NCI-H1694 (cell line): ENCODE measurements around the gene GSTM2.
"Not testable (repeated sequence)": the region's sequence is repeated elsewhere in the genome, so short reads cannot be mapped to it uniquely, and the experiment has no call there.

Experiments
- DNase-seq: peaks from one replicate; lab custom pipeline; 2025; lab: John Stamatoyannopoulos, UW

Gene GSTM2

GRCh38 chr1:109644670-109645069 lies 23.2 kb upstream of the GSTM2 start:
- no peak for DNase-seq

DNA sequence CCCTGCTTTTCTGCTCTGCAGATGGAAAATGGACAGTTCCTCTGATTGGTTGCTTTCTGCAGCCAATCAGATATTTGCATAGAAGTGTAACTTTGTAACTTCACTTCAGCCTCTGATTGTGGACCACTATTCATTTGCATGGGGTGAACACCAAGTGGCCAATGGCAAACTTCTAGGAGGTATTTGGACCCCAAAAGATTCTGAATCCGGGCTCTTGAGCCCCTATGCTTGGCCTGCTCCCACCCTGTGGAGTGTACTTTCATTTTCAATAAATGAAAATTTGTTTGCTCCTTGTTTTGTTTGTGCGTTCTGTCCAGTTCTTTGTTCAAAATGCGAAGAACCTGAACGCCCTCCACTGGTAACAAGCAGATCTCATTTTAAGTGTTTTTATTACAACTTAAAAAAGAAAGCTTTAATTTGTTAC lies 18.4 kb upstream of the GSTM2 start:
- peak; percentile 27 for DNase-seq

GRCh38 chr1:109650609-109651008 lies 17.2 kb upstream of the GSTM2 start:
- DNase-seq = no peak

GRCh38 chr1:109652402-109652801 lies 15.5 kb upstream of the GSTM2 start:
- no peak for DNase-seq

- DNase-seq = no peak
These were observed 14.6 kb upstream of the GSTM2 start for GRCh38 chr1:109653306-109653705.

GRCh38 chr1:109654519-109654918 lies 13.3 kb upstream of the GSTM2 start:
- DNase-seq = no peak

DNA sequence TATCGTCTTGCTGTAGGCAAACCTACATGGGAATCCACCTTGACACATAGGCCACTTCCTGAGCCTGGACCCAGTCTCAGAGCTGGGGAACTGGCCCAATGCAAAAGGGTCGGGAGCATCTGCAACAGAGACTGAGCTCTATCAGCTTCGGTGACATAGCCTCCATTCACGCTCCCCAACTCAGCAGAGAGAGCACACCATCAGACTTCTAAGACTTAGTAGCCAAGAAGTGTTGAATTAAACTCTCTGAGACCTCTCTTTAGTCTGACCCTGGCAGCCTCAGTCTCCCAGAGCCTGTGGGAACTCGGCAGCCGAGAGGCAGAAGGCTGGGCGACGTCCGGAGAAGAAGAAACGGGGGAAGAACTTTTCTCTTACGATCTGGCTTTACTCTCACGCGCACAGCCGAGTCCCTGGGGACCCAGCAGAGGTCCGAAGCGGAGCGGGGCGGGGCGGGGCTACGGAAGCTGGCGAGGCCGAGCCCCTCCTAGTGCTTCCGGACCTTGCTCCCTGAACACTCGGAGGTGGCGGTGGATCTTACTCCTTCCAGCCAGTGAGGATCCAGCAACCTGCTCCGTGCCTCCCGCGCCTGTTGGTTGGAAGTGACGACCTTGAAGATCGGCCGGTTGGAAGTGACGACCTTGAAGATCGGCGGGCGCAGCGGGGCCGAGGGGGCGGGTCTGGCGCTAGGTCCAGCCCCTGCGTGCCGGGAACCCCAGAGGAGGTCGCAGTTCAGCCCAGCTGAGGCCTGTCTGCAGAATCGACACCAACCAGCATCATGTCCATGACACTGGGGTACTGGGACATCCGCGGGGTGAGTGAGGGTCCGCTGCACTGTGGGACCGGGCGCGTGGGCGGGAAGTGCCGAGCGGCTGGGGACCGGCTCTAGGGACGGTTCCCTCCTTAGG lies 12.0 kb upstream of the GSTM2 start, which contains the start of gene GSTM4:
Gene GSTM4, plus strand, starts transcription at position 485 of the 905 bp plus-strand sequence. Its CDS starts 291 bp downstream, at position 776.
- no peak for DNase-seq

GRCh38 chr1:109657395-109657794 lies 10.5 kb upstream of the GSTM2 start:
- no peak for DNase-seq

- DNase-seq = no peak
These were observed 9.9 kb upstream of the GSTM2 start for GRCh38 chr1:109657970-109658369.

- no peak for DNase-seq
These were observed 9.3 kb upstream of the GSTM2 start for GRCh38 chr1:109658533-109659042.

DNA sequence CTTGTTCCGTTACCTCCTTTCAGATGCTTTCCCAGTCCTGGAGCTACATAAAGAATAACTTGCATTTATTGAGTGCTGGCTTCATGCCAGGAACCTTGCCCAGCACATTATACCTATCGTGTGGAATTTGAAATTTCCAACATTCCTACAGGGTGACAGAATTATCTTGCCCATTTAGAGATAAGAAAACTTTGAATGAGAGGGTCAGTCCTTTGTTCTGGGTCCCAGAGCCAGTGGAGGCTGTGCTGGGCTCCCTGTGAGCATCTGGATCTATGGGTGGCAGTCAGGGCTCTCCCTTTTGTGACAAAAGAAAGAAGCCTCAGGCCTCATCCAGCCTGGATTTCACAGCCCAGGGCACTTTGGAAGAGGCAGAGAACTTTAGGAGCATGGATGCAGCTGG lies 8.7 kb upstream of the GSTM2 start:
- DNase-seq = no peak

DNA sequence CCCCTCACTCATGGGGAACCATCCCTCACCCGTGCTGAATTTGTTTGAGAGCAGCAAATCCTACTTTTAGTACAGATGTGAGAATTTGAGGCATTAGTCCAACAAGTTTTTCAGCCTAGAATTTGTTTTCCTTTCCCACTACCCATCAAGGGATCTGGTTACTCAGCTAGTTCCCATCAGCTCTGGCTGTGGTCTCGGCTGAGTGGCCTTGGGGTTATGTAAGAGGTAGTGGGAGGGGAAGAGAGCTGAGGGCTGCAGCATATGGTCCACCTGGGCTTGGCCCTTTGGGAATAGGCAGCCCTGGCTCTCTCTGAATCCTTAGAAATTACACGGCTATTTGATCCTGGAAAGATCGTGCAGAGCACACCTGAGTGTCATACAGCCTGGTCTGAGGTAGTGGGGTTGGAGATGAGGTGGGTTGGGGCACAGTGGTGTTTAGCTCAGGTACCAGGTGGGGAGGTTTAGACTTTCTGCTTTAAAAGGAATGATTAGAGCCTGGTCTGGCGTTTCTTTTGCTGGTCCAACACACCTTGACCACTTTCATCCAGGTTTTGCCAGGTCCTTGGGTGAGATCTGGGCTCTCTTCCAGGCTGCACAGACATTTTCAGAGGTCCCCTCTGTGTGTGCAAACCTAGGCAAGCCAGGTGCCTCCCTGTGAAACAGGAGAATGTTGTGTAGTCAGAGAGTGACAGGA lies 7.7 kb upstream of the GSTM2 start:
- DNase-seq = peak; percentile 18

DNA sequence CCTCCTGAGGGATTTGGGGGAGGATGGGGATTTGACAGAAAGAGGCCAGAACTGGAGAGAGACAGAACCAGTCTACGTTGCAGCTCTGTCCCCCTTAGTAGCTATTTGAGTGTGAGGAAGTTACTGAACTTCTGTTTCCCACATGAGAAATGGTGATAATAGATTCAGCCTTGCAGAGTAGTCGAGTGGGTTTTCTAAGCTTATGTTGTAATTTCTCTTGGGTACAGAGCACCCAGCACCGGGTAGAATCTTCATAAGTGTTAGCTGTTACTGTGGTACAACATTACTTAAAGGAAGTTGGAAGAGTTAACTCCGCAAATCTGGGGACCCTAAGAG lies 7.2 kb upstream of the GSTM2 start:
- not testable (repeated sequence) for DNase-seq

DNA sequence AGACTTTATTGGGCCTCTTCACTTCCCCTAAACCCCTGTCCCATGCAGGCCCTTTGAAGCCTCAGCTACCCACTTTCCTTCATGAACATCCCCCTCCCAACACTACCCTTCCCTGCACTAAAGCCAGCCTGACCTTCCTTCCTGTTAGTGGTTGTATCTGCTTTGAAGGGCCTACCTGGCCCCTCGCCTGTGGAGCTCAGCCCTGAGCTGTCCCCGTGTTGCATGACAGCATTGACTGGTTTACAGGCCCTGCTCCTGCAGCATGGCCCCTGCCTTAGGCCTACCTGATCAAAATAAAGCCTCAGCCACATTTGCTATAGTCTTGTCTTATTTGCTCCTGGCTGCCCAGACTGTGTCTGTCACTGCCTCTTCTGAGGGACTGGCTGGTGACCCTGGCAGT lies 6.5 kb upstream of the GSTM2 start:
- no peak for DNase-seq

DNA sequence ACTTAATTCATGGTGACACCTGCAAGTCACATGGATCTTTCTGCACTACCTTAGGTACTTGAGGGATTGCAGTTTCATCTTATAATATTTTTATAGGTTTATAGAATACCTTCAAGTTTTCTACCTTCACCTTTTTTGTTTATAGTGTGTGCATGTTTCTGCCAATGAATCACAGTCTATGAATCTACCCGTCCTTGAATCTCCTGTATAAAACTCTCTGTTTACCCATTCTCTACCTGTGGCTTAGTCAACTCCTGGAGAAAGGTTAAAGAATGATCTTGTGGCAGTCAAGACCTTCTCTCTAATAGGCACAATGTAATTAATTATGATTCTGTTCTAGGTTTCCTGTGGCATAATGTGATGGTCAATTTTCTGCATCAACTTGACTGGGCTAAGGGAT lies 3.2 kb upstream of the GSTM2 start:
- DNase-seq = no peak

DNA sequence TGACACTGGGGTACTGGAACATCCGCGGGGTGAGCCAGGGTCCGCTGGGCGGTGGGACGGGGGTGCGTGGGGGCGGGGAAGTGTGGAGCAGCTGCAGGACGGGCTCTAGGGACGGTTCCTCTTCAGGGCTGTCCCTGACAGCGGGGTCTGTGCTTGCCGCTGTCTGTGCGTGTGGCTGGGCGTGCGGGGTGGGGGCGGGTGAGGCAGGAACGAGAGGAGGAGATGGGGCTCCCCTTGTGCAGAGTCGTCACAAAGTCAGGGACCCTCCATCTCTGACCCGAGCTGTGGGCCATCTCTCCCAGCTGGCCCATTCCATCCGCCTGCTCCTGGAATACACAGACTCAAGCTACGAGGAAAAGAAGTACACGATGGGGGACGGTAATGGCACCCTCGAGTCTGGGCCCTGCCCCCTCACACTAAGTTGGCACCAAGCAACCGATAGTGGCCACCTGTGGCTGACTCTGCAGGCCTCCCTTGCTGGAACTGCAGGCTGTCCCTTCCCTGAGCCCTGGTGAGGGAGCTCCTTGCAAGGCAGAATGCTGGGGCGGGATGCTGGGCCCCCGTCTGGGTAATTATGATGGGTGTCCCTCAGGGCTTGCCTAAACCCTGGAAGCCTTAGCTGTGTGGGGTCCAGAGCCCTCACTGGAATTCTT lies 392 bp downstream of the GSTM2 start:
- DNase-seq = no peak

GRCh38 chr1:109669246-109669948 lies 1.5 kb downstream of the GSTM2 start:
- DNase-seq = no peak

DNA sequence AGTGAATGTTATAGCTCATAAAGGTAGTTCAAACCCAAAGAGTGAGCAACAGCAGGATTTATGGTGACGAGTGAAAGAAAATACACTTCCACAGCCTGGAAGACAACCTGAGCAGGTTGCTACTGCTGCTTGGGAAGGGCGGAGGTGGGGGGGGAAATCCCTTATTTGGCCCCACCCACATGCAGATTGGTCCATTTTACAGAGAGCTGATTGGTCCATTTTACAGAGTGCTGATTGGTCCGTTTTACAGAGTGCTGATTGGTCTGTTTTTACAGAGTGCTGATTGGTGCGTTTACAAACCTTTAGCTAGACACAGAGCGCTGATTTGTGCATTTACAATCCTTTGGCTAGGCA lies 2.1 kb downstream of the GSTM2 start:
- not testable (repeated sequence) for DNase-seq

- no peak for DNase-seq
These were observed 3.2 kb downstream of the GSTM2 start for GRCh38 chr1:109671067-109671466.

DNA sequence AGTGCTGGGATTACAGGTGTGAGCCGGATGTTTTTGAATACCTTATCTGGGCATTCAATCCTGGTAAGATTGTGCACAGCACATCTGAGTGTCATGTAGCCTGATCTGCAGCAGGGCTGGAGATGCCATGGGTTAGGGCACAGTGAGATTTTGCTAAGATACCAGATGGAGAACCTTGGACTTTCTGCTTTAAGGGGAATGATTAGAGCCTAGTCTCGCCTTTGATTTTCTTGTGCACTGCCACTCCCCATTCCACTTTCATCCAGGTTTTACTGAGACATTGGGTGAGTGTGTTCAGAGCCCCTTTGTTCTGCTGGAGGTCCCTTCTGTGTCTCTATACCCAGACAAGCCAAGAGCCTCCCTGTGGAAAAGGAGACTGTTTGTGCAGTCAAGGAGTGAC lies 6.0 kb downstream of the GSTM2 start:
- not testable (repeated sequence) for DNase-seq

GRCh38 chr1:109676683-109677381 lies 9.0 kb downstream of the GSTM2 start:
- DNase-seq = not testable (repeated sequence)
